ENCODE results near the gene TYMS.

The TYMS gene

GRCh38 chr18:688323-688722, 30.9 kb downstream of the TYMS start:
- H3K36me3 ChIP-seq (ENCODE audit: control insufficient read depth, insufficient read depth, low read length) = peaks cover 67% of the 10 kb centered on the region
- H3K4me3 ChIP-seq (ENCODE audit: low read depth, low read length) = no peak overlapping the region
- H3K9ac ChIP-seq (ENCODE audit: low read length) = no peak overlapping the region
- no peak overlapping the region for H3K27ac ChIP-seq (ENCODE audit: low read depth, low read length)
- H3K4me1 ChIP-seq (ENCODE audit: control insufficient read depth, insufficient read depth, low read length) = peaks cover 10% of the 10 kb centered on the region; the same call in 1 of the 2 replicates
- no peaks in the 10 kb centered on the region for H3K9me3 ChIP-seq (ENCODE audit: control insufficient read depth, insufficient read depth, low read depth, low read length)
- H3K27me3 ChIP-seq (ENCODE audit: control insufficient read depth, insufficient read depth, low read length) = no peaks in the 10 kb centered on the region

DNA sequence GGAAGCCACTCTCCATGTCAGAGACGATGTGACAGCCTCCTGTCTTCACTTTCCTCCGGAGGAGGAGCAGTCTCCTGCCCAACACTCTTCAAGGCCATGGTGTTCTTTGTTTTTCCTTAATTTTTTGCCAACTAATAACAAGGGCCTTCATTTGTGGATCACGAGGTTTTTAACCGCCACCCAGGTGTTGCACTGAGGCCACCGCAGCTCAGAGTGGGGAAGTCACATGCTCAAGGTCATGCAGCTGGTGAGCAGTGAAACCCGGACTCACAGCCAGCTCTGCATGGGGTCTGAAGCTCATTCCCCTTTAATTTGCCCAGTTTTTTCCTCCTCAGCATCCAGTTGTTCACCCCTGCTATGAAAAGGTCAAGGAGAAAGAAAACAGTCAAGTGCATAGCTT, 35.4 kb downstream of the TYMS start:
- Histone ChIP-seq H3K9me3 (ENCODE audit: control insufficient read depth, insufficient read depth, low read depth, low read length) (no peaks in the 10 kb centered on the region), H3K27me3 (ENCODE audit: control insufficient read depth, insufficient read depth, low read length) (no peaks in the 10 kb centered on the region), H3K4me3 (ENCODE audit: low read depth, low read length) (no peak overlapping the region), H3K4me1 (ENCODE audit: control insufficient read depth, insufficient read depth, low read length) (no peaks in the 10 kb centered on the region), H3K27ac (ENCODE audit: low read depth, low read length) (no peak overlapping the region), H3K36me3 (ENCODE audit: control insufficient read depth, insufficient read depth, low read length) (peaks cover 50% of the 10 kb centered on the region), H3K9ac (ENCODE audit: low read length) (no peak overlapping the region)

DNA sequence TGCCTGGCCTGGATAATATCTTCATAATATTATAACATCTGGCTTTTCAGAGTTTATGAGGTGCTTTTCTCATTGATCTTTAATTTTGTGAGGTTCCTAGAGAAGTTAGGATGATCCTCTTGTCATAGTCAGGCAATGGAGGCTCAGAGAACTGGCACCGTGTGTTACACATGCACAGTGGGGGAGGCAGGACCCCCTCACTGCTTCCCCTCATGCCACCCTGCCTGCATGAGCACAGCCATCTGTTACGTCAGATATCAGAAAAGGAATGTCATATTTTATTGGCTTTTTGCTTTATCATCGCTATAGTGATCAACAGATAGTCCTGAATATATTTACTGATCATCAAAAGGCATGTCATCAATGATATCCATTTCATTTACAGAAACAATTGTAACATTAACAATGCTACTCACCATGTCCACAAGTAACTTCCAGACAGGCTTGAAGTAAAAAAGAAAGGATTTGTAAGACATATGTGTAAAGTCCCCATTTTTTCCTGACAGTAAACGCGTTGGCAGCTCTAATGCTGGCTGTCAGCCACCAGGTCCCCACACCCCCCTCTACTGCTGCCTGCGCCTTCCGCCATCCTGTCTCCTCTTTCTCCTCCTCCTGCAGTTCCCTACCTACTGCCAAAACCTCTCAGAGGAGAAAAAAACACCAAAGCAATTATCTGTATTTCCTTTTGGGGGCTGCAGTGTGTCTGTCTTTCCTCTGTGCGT, 36.2 kb downstream of the TYMS start:
- H3K36me3 ChIP-seq (ENCODE audit: control insufficient read depth, insufficient read depth, low read length) = peaks cover 50% of the 10 kb centered on the region
- H3K4me1 ChIP-seq (ENCODE audit: control insufficient read depth, insufficient read depth, low read length) = no peaks in the 10 kb centered on the region
- H3K9me3 ChIP-seq (ENCODE audit: control insufficient read depth, insufficient read depth, low read depth, low read length) = no peaks in the 10 kb centered on the region
- no peak overlapping the region for H3K9ac ChIP-seq (ENCODE audit: low read length)
- no peak overlapping the region for H3K4me3 ChIP-seq (ENCODE audit: low read depth, low read length)
- H3K27ac ChIP-seq (ENCODE audit: low read depth, low read length) = no peak overlapping the region
- H3K27me3 ChIP-seq (ENCODE audit: control insufficient read depth, insufficient read depth, low read length) = no peaks in the 10 kb centered on the region

- no peaks in the 10 kb centered on the region for H3K27me3 ChIP-seq (ENCODE audit: control insufficient read depth, insufficient read depth, low read length)
- H3K4me1 ChIP-seq (ENCODE audit: control insufficient read depth, insufficient read depth, low read length) = no peaks in the 10 kb centered on the region
- H3K9ac ChIP-seq (ENCODE audit: low read length) = no peak overlapping the region
- no peak overlapping the region for H3K4me3 ChIP-seq (ENCODE audit: low read depth, low read length)
- peaks cover 39% of the 10 kb centered on the region for H3K36me3 ChIP-seq (ENCODE audit: control insufficient read depth, insufficient read depth, low read length)
- H3K27ac ChIP-seq (ENCODE audit: low read depth, low read length) = no peak overlapping the region
- H3K9me3 ChIP-seq (ENCODE audit: control insufficient read depth, insufficient read depth, low read depth, low read length) = no peaks in the 10 kb centered on the region
Observed at GRCh38 chr18:697012-697411, 39.6 kb downstream of the TYMS start.

- Histone ChIP-seq H3K36me3 (ENCODE audit: control insufficient read depth, insufficient read depth, low read length) (peaks cover 32% of the 10 kb centered on the region), H3K9ac (ENCODE audit: low read length) (no peak overlapping the region), H3K4me1 (ENCODE audit: control insufficient read depth, insufficient read depth, low read length) (no peaks in the 10 kb centered on the region), H3K27me3 (ENCODE audit: control insufficient read depth, insufficient read depth, low read length) (no peaks in the 10 kb centered on the region), H3K4me3 (ENCODE audit: low read depth, low read length) (no peak overlapping the region), H3K9me3 (ENCODE audit: control insufficient read depth, insufficient read depth, low read depth, low read length) (no peaks in the 10 kb centered on the region), H3K27ac (ENCODE audit: low read depth, low read length) (no peak overlapping the region)
Observed at GRCh38 chr18:697800-698199, 40.3 kb downstream of the TYMS start.

GRCh38 chr18:703213-703967, 45.9 kb downstream of the TYMS start:
- Histone ChIP-seq H3K27ac (ENCODE audit: low read depth, low read length) (no peak overlapping the region), H3K36me3 (ENCODE audit: control insufficient read depth, insufficient read depth, low read length) (peaks cover 40% of the 10 kb centered on the region), H3K27me3 (ENCODE audit: control insufficient read depth, insufficient read depth, low read length) (no peaks in the 10 kb centered on the region), H3K9me3 (ENCODE audit: control insufficient read depth, insufficient read depth, low read depth, low read length) (no peaks in the 10 kb centered on the region), H3K4me1 (ENCODE audit: control insufficient read depth, insufficient read depth, low read length) (peaks cover 5% of the 10 kb centered on the region; the same call in 1 of the 2 replicates), H3K4me3 (ENCODE audit: low read depth, low read length) (no peak overlapping the region), H3K9ac (ENCODE audit: low read length) (no peak overlapping the region)

- H3K27ac ChIP-seq (ENCODE audit: low read depth, low read length) = no peak overlapping the region
- H3K27me3 ChIP-seq (ENCODE audit: control insufficient read depth, insufficient read depth, low read length) = no peaks in the 10 kb centered on the region
- H3K4me1 ChIP-seq (ENCODE audit: control insufficient read depth, insufficient read depth, low read length) = peaks cover 5% of the 10 kb centered on the region; the same call in 1 of the 2 replicates
- H3K9ac ChIP-seq (ENCODE audit: low read length) = no peak overlapping the region
- H3K36me3 ChIP-seq (ENCODE audit: control insufficient read depth, insufficient read depth, low read length) = peaks cover 35% of the 10 kb centered on the region
- H3K4me3 ChIP-seq (ENCODE audit: low read depth, low read length) = no peak overlapping the region
- no peaks in the 10 kb centered on the region for H3K9me3 ChIP-seq (ENCODE audit: control insufficient read depth, insufficient read depth, low read depth, low read length)
Observed at GRCh38 chr18:706405-706804, 49.0 kb downstream of the TYMS start.

DNA sequence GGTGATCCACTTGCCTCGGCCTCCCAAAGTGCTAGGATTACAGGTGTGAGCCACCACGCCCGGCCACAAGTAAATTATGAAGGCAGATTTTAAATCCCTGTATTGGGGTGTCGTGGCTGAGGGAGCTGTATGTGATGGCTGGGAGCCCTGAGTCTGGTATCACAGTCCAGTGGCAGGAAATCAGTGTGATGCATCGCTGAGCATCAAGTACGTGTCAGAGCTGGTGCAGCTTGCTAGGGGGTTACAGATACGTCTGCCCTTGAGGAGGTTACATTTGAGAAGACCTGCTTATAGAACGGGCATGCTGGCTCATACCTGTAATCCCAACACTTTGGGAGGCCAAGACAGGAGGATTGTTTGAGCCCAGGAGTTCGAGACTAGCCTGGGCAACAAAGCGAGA, 50.6 kb downstream of the TYMS start:
- Histone ChIP-seq H3K27me3 (ENCODE audit: control insufficient read depth, insufficient read depth, low read length) (no peaks in the 10 kb centered on the region), H3K4me3 (ENCODE audit: low read depth, low read length) (no peak overlapping the region), H3K9ac (ENCODE audit: low read length) (no peak overlapping the region), H3K4me1 (ENCODE audit: control insufficient read depth, insufficient read depth, low read length) (peaks cover 3% of the 10 kb centered on the region; the same call in 1 of the 2 replicates), H3K9me3 (ENCODE audit: control insufficient read depth, insufficient read depth, low read depth, low read length) (no peaks in the 10 kb centered on the region), H3K36me3 (ENCODE audit: control insufficient read depth, insufficient read depth, low read length) (peaks cover 31% of the 10 kb centered on the region), H3K27ac (ENCODE audit: low read depth, low read length) (no peak overlapping the region)

DNA sequence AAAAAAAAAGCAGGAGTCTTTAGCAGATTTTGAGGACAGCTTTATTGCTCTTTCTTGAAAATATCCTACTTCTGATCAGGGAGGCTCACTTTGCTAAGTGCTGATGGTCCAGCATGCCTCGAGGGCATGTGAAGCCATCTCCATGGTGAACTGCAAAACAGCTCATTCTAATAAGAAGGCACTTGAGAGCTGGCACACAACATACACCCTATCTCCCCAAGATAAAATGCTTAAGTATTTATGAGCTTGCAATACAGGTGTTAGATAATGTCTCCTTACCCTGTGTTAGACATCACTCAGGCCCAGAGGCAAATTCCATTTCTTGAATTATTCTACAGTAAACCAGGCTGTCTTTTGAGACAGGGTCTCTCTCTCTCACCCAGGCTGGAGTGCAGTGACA, 52.3 kb downstream of the TYMS start:
- Histone ChIP-seq H3K27ac (ENCODE audit: low read depth, low read length) (no peak overlapping the region), H3K27me3 (ENCODE audit: control insufficient read depth, insufficient read depth, low read length) (no peaks in the 10 kb centered on the region), H3K4me3 (ENCODE audit: low read depth, low read length) (no peak overlapping the region), H3K36me3 (ENCODE audit: control insufficient read depth, insufficient read depth, low read length) (peaks cover 21% of the 10 kb centered on the region), H3K4me1 (ENCODE audit: control insufficient read depth, insufficient read depth, low read length) (no peaks in the 10 kb centered on the region), H3K9ac (ENCODE audit: low read length) (no peak overlapping the region), H3K9me3 (ENCODE audit: control insufficient read depth, insufficient read depth, low read depth, low read length) (no peaks in the 10 kb centered on the region)

DNA sequence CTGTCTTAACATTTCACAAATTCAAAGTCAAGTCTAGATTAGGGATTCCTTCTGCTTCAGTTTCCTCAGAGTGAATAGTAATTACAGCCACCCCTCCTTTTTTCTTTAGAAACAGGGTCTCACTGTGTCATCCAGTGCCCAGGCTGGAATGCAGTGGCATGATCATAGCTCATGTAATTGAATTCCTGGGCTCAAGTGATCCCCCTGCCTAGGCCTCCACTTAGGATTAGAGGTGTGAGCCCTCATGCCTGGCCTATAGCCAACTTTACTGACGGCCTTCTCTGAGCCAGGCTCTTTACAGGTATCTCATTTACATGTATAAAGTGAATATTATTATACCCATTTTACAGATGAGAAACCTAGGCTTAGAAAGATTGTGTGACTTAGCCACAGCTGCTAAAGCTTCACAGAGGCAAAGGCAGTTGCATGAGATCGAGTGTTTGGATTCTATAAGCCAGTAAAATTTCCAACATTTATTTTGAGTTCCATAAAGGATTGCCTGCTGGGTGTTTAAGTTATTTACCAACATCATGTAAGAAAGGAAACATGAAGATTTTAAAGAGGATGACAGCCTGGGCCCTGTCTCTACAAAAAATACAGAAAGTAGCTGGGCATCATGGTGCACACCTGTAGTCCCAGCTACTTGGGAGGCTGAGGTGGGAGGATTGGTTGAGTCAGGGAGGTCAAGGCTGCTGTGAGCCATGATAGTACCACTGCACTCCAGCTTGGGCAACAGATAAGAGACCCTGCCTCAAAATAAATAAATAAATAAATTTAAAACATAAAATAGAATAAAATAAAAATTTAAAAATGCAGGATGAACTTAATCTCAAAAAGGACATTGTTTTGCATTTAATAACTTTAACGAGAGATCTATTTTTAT, 53.2 kb downstream of the TYMS start:
- H3K9ac ChIP-seq (ENCODE audit: low read length) = no peak overlapping the region
- no peaks in the 10 kb centered on the region for H3K9me3 ChIP-seq (ENCODE audit: control insufficient read depth, insufficient read depth, low read depth, low read length)
- H3K36me3 ChIP-seq (ENCODE audit: control insufficient read depth, insufficient read depth, low read length) = peaks cover 17% of the 10 kb centered on the region
- H3K27me3 ChIP-seq (ENCODE audit: control insufficient read depth, insufficient read depth, low read length) = no peaks in the 10 kb centered on the region
- no peak overlapping the region for H3K27ac ChIP-seq (ENCODE audit: low read depth, low read length)
- H3K4me3 ChIP-seq (ENCODE audit: low read depth, low read length) = peak overlapping the region; percentile 74; the same call in 1 of the 2 replicates
- H3K4me1 ChIP-seq (ENCODE audit: control insufficient read depth, insufficient read depth, low read length) = no peaks in the 10 kb centered on the region

DNA sequence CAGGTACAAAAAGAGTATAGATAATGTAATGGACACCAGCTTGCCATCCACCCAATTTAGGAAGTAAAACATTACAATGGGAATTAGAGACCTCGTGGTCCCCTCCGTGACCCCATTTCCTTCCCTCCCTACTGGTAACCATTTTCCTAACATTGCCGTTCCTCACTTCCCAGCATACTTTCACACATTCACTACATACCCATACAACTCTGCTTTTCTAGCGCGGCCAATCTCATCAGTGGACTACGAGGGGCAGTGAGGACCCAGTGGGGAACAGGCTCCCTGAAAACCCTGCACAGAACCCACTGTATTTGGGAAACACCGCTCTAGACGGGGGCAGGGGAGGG, 53.8 kb downstream of the TYMS start:
- H3K4me3 ChIP-seq (ENCODE audit: low read depth, low read length) = peak overlapping the region; percentile 74
- H3K27ac ChIP-seq (ENCODE audit: low read depth, low read length) = no peak overlapping the region
- peaks cover 11% of the 10 kb centered on the region for H3K36me3 ChIP-seq (ENCODE audit: control insufficient read depth, insufficient read depth, low read length)
- no peaks in the 10 kb centered on the region for H3K4me1 ChIP-seq (ENCODE audit: control insufficient read depth, insufficient read depth, low read length)
- peak overlapping the region; percentile 90 for H3K9ac ChIP-seq (ENCODE audit: low read length)
- no peaks in the 10 kb centered on the region for H3K9me3 ChIP-seq (ENCODE audit: control insufficient read depth, insufficient read depth, low read depth, low read length)
- no peaks in the 10 kb centered on the region for H3K27me3 ChIP-seq (ENCODE audit: control insufficient read depth, insufficient read depth, low read length)
